GM21447 (cell line): ENCODE measurements around the gene GSS.
"Not testable (repeated sequence)": the region's sequence is repeated elsewhere in the genome, so short reads cannot be mapped to it uniquely, and the experiment has no call there.

Experiments
- ATAC-seq: cut with Tn5 transposase; IDR thresholded peaks from one replicate; pipeline ENCODE4 v1.9.1; 2021; ENCODE audit not compliant: unreplicated experiment

GSS gene

DNA sequence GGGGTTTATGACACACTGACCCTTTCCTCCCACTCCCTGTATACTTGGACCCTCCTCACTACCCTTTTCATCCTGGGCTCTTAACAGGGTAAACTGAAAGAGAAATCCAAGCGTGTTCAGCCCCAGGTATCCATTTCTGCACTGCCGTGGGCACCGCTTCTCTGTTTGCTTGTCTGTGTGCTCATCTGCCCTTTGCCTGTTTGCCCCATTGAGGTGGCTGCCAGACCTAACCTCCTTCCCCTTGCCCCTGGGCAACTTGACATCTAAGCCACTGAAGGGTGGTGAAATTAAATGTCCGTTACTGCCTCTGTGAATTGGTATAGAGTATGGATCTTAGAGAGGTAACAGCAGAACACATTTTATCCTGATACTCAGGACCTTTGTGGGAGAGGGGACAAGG, 40.5 kb downstream of the GSS start:
- no peak for ATAC-seq

DNA sequence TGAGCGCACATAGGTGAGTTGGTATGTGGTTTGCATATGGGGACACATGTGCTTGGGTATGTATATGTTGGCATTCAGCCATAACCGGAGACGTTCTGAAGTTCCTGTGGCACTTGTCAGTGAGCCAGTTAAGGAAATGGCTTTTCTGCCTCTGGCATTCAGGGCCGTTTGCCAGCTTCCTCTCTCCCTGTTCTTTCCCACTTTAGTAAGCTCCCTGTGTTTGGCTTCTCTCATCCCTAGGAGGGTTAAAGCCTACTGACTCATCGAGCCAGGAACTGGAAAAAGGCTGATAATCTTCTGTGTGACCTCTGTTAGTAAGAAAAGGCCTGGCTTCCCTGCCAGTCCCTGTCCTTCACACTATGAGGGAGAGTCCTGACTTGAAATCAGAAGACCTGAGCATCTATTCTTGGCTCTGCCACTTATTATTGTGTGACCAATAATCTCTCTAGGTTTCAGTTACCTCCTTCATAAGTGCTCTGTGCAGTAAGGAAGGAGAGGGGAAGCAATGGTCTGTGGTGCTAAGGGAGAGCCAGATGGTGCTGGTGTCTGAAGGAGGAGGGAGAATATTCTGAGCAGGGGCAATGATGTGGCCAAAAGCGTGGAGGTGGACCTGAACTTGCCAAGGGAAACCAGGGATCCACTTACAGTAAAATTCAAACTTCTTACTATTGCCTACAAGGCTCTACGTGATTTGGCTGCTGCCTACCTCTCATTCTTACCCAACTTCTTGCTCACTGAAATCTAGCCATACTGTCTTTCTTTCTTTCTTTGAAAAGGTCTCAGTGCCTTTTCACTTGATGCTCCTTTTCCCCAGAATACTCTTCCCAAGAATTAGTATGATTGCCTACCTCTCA, 47.8 kb downstream of the GSS start:
- no peak for ATAC-seq

DNA sequence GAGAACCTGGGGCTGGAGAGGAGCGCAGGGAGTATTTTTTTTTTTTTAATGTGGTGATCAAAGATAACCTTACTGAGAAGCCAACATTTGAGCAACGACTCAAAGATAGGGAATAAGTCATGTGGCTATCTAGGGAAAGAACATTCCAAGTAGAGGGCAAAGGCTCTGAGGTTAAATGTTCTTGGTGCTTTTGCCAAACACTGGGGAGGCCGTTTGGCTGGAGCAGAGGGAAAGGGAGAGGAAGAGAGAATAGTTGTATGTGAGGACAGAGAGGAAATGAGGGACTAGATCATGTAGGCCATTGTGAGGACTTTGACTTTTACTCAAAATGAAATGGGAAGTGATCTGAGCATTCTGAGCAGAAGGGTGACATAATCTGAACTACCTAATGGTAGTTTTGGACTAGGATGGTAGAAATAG, 51.4 kb downstream of the GSS start:
- ATAC-seq, result no peak

DNA sequence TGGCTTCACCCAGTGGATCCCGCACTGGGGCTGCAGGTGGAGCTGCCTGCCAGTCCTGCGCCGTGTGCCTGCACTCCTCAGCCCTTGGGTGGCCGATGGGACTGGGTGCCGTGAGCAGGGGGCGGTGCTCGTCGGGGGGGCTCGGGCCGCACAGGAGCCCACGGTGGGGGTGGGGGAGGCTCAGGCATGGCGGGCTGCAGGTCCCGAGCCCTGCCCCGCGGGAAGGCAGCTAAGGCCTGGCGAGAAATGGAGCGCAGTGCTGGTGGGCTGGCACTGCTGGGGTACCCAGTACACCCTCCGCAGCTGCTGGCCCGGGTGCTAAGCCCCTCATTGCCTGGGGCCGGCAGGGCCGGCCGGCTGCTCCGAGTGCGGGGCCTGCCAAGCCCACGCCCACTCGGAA, 56.9 kb downstream of the GSS start:
- ATAC-seq, result not testable (repeated sequence)

DNA sequence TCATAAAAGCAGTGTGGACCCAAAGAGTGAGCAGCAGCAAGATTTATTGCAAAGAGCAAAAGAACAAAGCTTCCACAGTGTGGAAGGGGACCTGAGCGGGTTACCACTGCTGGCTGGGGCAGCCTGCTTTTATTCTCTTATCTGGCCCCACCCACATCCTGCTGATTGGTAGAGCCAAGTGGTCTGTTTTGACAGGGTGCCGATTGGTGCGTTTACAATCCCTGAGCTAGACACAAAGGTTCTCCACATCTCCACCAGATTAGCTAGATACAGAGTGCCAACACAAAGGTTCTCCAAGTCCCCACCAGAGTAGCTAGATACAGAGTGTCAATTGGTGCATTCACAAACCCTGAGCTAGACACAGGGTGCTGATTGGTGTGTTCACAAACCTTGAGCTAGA, 57.5 kb downstream of the GSS start:
- ATAC-seq, result not testable (repeated sequence)

DNA sequence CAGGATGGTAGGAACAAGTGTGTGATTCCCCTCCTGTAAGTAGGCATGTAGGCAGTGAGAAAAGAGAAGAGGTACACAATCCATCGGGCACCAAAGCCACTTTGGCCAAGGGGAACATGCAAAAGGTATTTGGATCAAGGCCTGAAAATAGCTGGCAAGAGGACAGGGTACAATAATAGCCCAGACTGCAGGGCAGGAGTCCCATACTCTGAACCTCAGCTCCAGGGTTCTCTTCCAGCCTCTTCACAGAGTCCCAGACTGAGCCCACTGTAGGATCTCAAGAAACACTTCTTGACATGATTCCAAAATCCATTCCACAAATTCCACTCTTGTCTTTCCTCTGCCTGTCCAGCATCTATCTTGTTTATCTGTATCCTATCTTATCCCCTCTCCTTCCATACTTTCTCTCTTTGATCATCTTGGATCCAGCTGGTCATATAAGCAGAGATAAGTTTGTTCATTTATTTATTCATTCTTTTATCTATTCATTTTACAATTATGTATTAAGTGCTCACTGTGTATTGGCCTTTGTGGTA, 59.5 kb downstream of the GSS start:
- ATAC-seq, result no peak

DNA sequence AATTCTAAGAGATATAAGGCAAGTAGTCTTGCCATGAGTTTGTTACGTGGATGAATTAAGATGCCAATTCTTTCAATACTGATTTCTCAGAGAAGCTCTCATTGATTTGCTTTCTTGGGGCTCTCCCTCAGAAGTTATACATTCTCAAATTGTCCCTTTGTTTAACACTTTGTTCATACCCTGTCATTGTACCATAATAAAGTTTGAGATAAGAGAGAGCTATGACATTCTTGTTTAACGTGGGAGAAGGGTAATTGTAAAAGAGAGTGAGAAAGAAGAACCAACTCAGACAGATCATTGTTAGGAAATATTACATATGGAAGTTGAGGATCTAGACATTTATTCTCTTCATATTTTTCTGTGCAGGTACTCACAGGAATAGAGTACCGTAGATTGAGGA, 60.1 kb downstream of the GSS start:
- ATAC-seq, result no peak

DNA sequence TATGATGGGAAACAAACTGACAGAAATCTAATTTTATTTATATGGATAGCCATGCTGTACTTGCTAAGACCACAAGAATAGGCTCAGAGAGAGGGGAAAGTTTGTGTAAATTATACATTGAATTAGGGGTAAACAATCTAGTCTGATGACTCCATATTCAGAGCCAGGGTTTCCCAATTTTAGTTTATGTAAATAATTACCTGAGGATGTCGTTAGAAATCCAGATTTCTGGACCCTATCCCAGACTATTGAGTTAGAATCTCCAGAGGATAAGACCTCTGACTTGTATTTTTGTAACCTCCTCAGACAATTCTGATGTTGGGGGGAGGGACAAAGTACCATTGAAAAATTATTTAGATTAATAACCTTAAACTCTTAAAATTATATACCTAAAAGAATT, 60.9 kb downstream of the GSS start:
- no peak for ATAC-seq

DNA sequence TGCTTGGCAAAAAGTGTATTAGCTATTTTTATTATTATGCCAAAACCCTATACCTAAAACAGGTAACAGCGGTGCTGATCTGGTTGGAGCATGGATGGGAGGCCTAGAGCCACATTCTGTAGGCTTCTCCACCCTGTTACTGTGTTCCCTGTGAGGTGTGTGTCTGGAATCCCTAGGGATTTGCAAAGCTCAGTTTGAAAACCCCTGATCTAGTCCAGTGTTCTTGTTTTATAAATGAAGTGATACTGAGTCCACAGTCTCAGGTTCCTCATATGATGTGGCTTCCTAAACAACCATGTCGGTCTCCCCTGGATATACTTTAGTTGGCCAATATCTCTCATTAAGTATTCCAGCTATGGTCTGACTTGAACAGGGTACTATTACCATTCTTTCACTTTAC, 62.9 kb downstream of the GSS start:
- no peak for ATAC-seq

DNA sequence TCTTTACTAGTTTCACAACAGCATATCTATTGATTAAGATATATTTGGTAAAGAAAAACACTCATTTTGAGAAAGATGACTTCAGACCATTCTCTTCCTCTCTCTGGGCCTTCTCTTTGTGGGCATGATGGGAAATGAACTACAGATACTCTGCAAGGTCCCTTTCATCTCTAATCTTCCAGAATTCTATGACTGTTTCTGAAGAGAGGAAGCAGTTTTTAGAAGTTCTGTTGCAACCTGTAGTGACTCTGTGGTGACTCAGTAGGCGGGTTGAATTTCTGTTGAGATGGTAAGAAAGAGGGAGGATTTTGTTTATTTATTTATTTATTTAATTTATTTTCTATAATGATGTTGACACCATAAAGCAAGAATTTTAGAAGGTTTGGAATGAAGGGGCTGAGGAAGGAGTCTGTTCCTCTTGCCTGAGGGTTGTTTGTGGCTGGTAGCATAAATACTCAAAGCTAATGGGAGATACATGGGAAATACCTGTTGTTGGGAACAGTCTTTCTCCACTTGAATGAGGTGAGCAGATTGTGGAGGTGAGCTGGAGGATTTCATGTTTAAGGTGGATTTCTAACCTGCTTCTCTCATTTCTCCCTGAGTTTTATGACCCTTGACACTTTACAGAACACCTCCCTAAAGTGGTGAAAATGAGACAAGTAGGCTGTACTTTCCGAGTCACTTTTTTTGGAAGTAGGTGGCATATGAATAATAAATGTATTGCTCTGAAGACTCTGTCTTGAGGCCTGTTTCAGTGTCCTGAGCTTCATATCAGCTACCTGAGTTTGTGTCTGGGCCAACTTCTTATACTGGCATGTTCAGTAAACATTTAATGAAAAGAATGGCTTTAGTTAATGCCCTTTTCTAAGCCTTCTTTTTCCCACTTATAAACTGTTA, 64.2 kb downstream of the GSS start:
- no peak for ATAC-seq

DNA sequence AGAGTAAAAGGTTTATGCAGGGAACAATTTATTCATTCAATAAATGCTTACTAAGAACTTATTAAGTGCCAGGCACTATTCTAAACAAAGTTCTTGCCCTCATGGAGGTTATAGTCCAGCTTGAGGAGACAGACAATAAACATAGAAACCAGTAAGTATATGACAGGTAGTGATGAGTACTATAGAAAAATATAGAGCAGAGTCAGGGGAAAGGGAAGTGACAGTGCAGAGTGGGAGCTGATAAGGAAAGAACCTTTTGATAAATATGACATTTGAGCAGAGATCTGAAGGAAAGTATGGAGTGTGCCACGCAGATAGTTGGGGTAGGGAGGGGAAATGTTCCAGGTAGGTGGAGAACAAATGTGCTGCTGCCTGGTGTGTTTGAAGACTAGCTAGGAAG, 67.1 kb downstream of the GSS start:
- no peak for ATAC-seq

DNA sequence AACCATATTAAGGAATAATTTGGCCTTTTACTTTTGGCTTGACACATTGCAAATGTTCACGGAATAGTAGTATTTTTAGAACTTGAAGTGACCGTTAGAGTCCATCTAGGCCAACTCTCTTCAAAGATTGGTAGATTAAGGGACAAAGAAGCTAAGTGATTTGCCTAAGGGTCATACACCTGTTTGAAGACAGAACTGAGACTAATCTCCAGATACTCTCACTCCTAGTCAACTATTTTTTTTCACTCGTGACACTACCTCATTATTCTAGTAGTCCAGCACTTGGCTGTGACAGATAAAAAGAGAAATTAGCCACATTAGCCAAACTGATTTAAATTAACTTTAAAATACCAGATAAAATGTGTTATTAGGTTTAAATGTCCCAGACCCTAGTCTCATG, 68.6 kb downstream of the GSS start:
- no peak for ATAC-seq

DNA sequence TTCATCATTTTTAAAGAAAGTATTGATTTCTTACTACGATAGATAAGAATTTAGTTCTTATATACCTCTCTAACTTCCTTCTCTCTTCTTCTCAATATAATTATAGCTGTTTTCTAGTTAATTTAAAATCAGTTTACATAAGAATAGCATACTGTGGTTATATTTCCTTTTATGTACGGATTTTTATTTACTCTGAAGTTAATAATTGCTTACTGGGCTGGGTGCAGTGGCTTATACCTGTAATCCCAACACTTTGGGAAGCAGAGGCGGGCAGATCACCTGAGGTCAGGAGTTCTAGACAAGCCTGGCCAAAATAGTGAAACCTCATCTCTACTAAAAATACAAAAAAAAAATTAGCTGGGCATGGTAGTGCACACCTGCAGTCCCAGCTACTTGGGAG, 69.5 kb downstream of the GSS start:
- no peak for ATAC-seq

DNA sequence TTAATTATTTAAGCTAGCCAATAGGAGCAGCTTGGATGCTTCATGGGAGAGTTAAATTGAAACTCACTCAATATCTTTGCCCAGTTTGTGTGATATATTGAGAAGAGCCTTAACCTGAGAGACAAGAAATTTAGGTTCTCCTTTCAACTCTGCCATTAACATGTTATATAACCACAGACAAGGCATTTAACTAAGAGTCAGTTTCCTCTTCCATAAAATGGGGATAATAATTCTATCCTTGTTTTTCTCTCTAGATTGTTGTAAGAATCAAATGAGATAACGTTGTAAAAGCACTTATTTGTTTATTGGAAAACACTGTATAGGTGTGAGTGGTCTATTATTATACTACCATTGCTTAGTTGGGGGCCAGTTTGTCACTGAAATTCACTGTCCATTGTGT, 71.3 kb downstream of the GSS start:
- no peak for ATAC-seq

DNA sequence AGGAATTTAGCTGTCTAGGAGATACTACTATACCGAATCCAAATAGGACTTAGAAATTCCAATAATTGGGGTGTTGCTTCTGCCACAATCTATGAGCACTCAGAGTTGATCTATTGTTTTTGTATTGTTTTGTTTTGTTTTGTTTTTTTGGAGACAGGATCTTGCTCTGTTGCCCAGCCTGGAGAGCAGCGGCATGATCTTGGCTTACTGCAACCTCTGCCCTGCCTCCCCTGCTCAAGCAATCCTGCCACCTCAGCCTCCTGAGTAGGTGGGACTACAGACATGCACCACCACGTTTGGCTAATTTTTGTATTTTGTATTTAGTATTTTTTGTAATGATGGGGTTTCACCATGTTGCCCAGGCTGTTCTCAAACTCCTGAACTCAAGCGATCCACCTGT, 71.8 kb downstream of the GSS start:
- ATAC-seq, result no peak

DNA sequence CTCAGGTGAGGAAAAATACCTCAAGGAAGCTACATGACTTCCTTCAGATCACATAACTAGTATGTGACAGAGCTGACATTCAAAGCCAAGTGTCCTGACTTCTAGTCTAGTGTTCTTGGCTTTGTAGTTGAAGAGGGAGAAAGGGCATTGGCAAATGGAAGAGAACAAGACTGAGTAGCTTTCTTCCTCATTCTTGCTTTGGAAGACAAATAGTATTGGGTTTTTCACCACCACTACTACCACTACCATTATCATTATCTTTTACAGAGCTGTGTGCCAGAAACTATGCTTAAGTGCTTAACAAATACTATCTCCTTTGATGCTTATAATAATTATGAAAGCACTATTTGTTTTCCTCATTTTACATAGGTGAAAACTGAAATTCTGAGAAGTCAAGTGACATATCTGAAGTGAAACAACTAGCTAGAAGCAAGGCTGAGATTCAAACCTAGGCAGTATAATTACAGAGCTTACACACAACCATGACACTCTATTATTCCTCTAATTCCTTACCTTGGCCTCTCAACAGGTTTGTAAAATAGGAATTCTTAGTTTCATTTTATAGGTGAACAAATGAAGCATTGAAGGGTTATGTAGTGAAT, 72.4 kb downstream of the GSS start:
- no peak for ATAC-seq

DNA sequence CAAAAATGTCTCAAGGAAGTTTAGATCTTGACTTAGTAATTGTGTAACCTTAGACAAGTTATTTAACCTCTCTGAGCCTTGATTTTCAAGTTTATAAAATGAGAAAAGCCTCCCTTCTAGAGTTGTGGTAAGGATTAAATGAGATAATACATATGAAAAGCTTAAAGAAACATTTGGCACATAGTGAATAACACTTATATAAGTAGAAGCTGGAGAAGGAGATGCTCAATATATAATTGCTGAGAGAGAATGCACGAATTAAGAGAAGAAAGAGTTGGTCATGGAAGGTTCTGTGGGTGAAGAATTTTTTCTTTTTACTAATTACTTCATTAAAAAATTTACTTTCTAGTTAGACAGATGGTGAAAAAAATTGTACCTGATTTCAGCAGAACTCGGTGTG, 73.9 kb downstream of the GSS start:
- no peak for ATAC-seq

DNA sequence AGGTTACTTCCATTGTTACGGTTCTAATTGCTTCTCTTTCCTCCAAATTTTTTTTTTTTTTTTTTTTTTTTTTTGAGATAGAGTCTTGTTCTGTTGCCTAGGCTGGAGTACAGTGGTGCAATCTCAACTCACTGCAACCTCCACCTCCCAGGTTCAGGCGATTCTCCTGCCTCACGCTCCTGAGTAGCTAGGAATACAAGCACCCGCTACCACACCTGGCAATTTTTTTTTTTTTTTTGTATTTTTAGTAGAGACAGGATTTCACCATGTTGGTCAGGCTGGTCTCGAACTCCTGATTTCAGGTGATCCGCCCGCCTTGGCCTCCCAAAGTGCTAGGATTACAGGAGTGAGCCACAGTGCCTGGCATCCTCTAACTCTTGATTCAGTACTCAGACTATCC, 74.6 kb downstream of the GSS start:
- ATAC-seq, result not testable (repeated sequence)

DNA sequence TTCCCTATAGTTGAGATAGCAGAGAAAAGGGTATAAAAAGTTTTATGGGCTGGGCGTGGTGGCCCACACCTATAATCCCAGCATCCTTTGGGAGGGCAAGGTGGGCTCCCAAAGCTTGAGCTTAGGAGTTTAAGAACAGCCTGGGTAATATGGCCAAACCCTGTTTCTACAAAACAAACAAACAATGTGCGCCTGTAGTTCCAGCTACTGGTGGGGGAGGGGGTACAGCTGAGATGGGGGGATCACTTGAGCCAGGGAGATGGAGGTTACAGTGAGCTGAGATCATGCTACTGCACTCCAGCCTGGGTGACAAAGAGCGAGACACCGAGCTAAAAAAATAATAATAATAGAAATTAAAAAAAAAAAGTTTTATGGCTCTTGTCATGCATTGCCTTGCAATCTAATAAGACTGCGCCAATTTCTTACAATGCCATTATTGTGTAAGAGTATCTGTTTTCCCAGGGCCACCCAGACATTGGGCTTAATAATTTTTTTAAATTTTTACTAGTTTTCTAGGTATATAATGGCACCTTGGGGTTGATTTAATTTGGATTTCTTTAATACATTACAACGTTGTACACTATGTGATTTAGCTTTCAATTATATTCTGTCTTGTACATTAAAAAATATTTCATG, 75.3 kb downstream of the GSS start:
- no peak for ATAC-seq
